Memory B cell (primary cell): ENCODE data around the gene SYNGR1.
"Not testable (repeated sequence)": the region's sequence is repeated elsewhere in the genome, so short reads cannot be mapped to it uniquely, and the experiment has no call there.

ENCODE experiments used
- ATAC-seq: fragments of 150-1000 bp; cut with Tn5 transposase; 2 replicates; pipeline ENCODE4 v1.10.0; 2021; ENCODE audit warnings: low read depth, mild to moderate bottlenecking, moderate library complexity
- DNase-seq, 2 donors: peaks; one replicate each; pipeline ENCODE4 v3.0.0; 2022; ENCODE audit warnings: low spot score in 2 of 2
- H3K27ac Mint-ChIP-seq: one replicate; pipeline ENCODE4 v1.8.0; 2022; ENCODE audit warnings: mild to moderate bottlenecking, moderate library complexity, mixed read lengths
- H3K27me3 Mint-ChIP-seq: one replicate; pipeline ENCODE4 v1.8.0; 2022; ENCODE audit warnings: mixed read lengths
- H3K36me3 Mint-ChIP-seq: one replicate; pipeline ENCODE4 v1.8.0; 2022; ENCODE audit warnings: mild to moderate bottlenecking, mixed read lengths
- H3K4me1 Mint-ChIP-seq: one replicate; pipeline ENCODE4 v1.8.0; 2022; ENCODE audit warnings: mixed read lengths
- H3K4me3 Mint-ChIP-seq: one replicate; pipeline ENCODE4 v1.8.0; 2022; ENCODE audit warnings: mild to moderate bottlenecking, moderate library complexity, mixed read lengths
- H3K9me3 Mint-ChIP-seq: one replicate; pipeline ENCODE4 v1.8.0; 2022; ENCODE audit warnings: mixed read lengths

Gene SYNGR1

GRCh38 chr22:39325392-39325932, 24.3 kb upstream of the SYNGR1 start:
- H3K4me1 Mint-ChIP-seq = peaks cover 3% of the 10 kb centered on the region
- no peaks in the 10 kb centered on the region for H3K36me3 Mint-ChIP-seq
- no peaks in the 10 kb centered on the region for H3K9me3 Mint-ChIP-seq
- H3K4me3 Mint-ChIP-seq = no peak overlapping the region
- H3K27me3 Mint-ChIP-seq = no peaks in the 10 kb centered on the region
- ATAC-seq (no peak), DNase-seq (no peak)
- H3K27ac Mint-ChIP-seq = no peak overlapping the region

GRCh38 chr22:39327995-39328754, 21.6 kb upstream of the SYNGR1 start:
- H3K4me3 Mint-ChIP-seq = no peak overlapping the region
- H3K27me3 Mint-ChIP-seq = no peaks in the 10 kb centered on the region

GRCh38 chr22:39330553-39330952, 19.2 kb upstream of the SYNGR1 start:
- not testable (repeated sequence) for H3K4me1 Mint-ChIP-seq, H3K36me3 Mint-ChIP-seq, DNase-seq, ATAC-seq, H3K9me3 Mint-ChIP-seq, H3K4me3 Mint-ChIP-seq, H3K27ac Mint-ChIP-seq, H3K27me3 Mint-ChIP-seq

More at GRCh38 chr22:39327995-39328754, 21.6 kb upstream of the SYNGR1 start:
- Mint-ChIP-seq H3K4me1 (peaks cover 3% of the 10 kb centered on the region), H3K9me3 (no peaks in the 10 kb centered on the region), H3K36me3 (no peaks in the 10 kb centered on the region), H3K27ac (no peak overlapping the region)
- no peak for ATAC-seq
- no peak for DNase-seq

- no peak for ATAC-seq
- Mint-ChIP-seq H3K36me3 (no peaks in the 10 kb centered on the region), H3K9me3 (no peaks in the 10 kb centered on the region), H3K4me1 (peaks cover 3% of the 10 kb centered on the region), H3K4me3 (no peak overlapping the region), H3K27me3 (no peaks in the 10 kb centered on the region), H3K27ac (peak overlapping the region; percentile 15)
- no peak for DNase-seq
Observed at GRCh38 chr22:39332441-39333064, 17.2 kb upstream of the SYNGR1 start.

GRCh38 chr22:39336411-39336810, 13.4 kb upstream of the SYNGR1 start:
- H3K9me3 Mint-ChIP-seq = no peaks in the 10 kb centered on the region
- ATAC-seq (no peak), DNase-seq (no peak)
- peaks cover 3% of the 10 kb centered on the region for H3K4me1 Mint-ChIP-seq
- peaks cover 5% of the 10 kb centered on the region for H3K27me3 Mint-ChIP-seq
- no peak overlapping the region for H3K27ac Mint-ChIP-seq
- H3K36me3 Mint-ChIP-seq = no peaks in the 10 kb centered on the region
- no peak overlapping the region for H3K4me3 Mint-ChIP-seq

GRCh38 chr22:39339775-39340174, 10.0 kb upstream of the SYNGR1 start:
- H3K4me3 Mint-ChIP-seq, H3K4me1 Mint-ChIP-seq, H3K9me3 Mint-ChIP-seq, H3K27ac Mint-ChIP-seq, DNase-seq, H3K27me3 Mint-ChIP-seq, ATAC-seq, H3K36me3 Mint-ChIP-seq: not testable (repeated sequence)

- Mint-ChIP-seq H3K27me3 (peaks cover 5% of the 10 kb centered on the region), H3K36me3 (no peaks in the 10 kb centered on the region), H3K4me3 (no peak overlapping the region), H3K9me3 (no peaks in the 10 kb centered on the region), H3K4me1 (peaks cover 5% of the 10 kb centered on the region), H3K27ac (no peak overlapping the region)
- DNase-seq = no peak
- ATAC-seq = no peak
Observed at GRCh38 chr22:39341179-39341578, 8.6 kb upstream of the SYNGR1 start.

GRCh38 chr22:39343259-39344045, 6.3 kb upstream of the SYNGR1 start:
- Mint-ChIP-seq H3K4me1 (peaks cover 5% of the 10 kb centered on the region), H3K27me3 (peaks cover 7% of the 10 kb centered on the region), H3K9me3 (no peaks in the 10 kb centered on the region), H3K27ac (no peak overlapping the region), H3K4me3 (no peak overlapping the region), H3K36me3 (no peaks in the 10 kb centered on the region)
- peak; percentile 98 for ATAC-seq
- DNase-seq = peak; percentile 58 to 63

GRCh38 chr22:39344046-39344390, 5.8 kb upstream of the SYNGR1 start:
- Mint-ChIP-seq H3K27me3 (peaks cover 7% of the 10 kb centered on the region), H3K9me3 (no peaks in the 10 kb centered on the region), H3K27ac (no peak overlapping the region), H3K4me3 (no peak overlapping the region), H3K36me3 (no peaks in the 10 kb centered on the region), H3K4me1 (peaks cover 7% of the 10 kb centered on the region)
- no peak for ATAC-seq
- DNase-seq = no peak

- Mint-ChIP-seq H3K27me3 (peaks cover 5% of the 10 kb centered on the region), H3K27ac (no peak overlapping the region), H3K4me1 (peaks cover 12% of the 10 kb centered on the region), H3K4me3 (no peak overlapping the region), H3K36me3 (no peaks in the 10 kb centered on the region), H3K9me3 (no peaks in the 10 kb centered on the region)
- ATAC-seq = no peak
- DNase-seq = no peak
Observed at GRCh38 chr22:39345231-39345630, 4.6 kb upstream of the SYNGR1 start.

GRCh38 chr22:39348909-39349505, 784 bp upstream of the SYNGR1 start:
- ATAC-seq (peak; percentile 21), DNase-seq (no peak)
- peak overlapping the region; percentile 91 for H3K4me3 Mint-ChIP-seq
- no peaks in the 10 kb centered on the region for H3K36me3 Mint-ChIP-seq
- H3K27ac Mint-ChIP-seq = peak overlapping the region; percentile 92
- peaks cover 21% of the 10 kb centered on the region for H3K4me1 Mint-ChIP-seq
- H3K27me3 Mint-ChIP-seq = peaks cover 2% of the 10 kb centered on the region
- H3K9me3 Mint-ChIP-seq = no peaks in the 10 kb centered on the region

GRCh38 chr22:39349506-39349966, 255 bp upstream of the SYNGR1 start:
- peak; percentile 20 to 43 for DNase-seq

GRCh38 chr22:39350757-39351688, 1.2 kb downstream of the SYNGR1 start:
- H3K9me3 Mint-ChIP-seq = no peaks in the 10 kb centered on the region
- peak; percentile 23 for ATAC-seq

More at GRCh38 chr22:39349506-39349966, 255 bp upstream of the SYNGR1 start:
- Mint-ChIP-seq H3K4me3 (peak overlapping the region; percentile 91), H3K27ac (peak overlapping the region; percentile 92), H3K9me3 (no peaks in the 10 kb centered on the region), H3K4me1 (peaks cover 21% of the 10 kb centered on the region), H3K27me3 (peaks cover 2% of the 10 kb centered on the region), H3K36me3 (no peaks in the 10 kb centered on the region)
- peak; percentile 21 for ATAC-seq

More at GRCh38 chr22:39350757-39351688, 1.2 kb downstream of the SYNGR1 start:
- Mint-ChIP-seq H3K4me3 (peak overlapping the region; percentile 87), H3K4me1 (peaks cover 21% of the 10 kb centered on the region), H3K36me3 (no peaks in the 10 kb centered on the region), H3K27ac (peak overlapping the region; percentile 14), H3K27me3 (peaks cover 2% of the 10 kb centered on the region)
- DNase-seq = peak in 1 of 2 donors; percentile 23
